ENCODE data around the gene HOXB5. TPM values are rescaled to one million over a fixed set of nuclear protein-coding genes. Genes with fewer than 3 reads are reported as not detected.

HOXB5 gene
- total RNA-seq, 1 experiment from 2014 or later, result not detected

- Mint-ChIP-seq H3K4me3 (no peak overlapping the region), H3K27ac (no peak overlapping the region), H3K27me3 (ENCODE audit: low read depth) (peaks cover 100% of the 10 kb centered on the region), H3K4me1 (peaks cover 5 to 22% of the 10 kb centered on the region in 2 experiments), H3K36me3 (ENCODE audit: insufficient read depth in 1 of 3, low read depth in 3 of 3) (no peaks in the 10 kb centered on the region), H3K9me3 (peaks cover 7 to 10% of the 10 kb centered on the region in 2 experiments; a peak in 3 of 5 replicates)
- Histone ChIP-seq H3K27me3 (ENCODE audit: insufficient read depth, low read length) (peaks cover 99% of the 10 kb centered on the region), H4K20me1 (ENCODE audit: control insufficient read depth, insufficient read depth, insufficient read length) (no peaks in the 10 kb centered on the region), H3K79me2 (ENCODE audit: insufficient read depth, low read length) (no peaks in the 10 kb centered on the region), H2AFZ (ENCODE audit: low read length) (no peak overlapping the region), H3K9ac (ENCODE audit: extremely low read depth, insufficient read length, low read length) (no peak overlapping the region), H4K5ac (ENCODE audit: insufficient read length, low read depth, low read length) (no peak overlapping the region), H2BK5ac (ENCODE audit: insufficient read length, low read length) (no peak overlapping the region), H3T11ph (ENCODE audit: low read length) (no peak overlapping the region), H3K14ac (ENCODE audit: insufficient read depth, low read length) (no peak overlapping the region), H3K18ac (ENCODE audit: insufficient read length, low read depth, low read length) (no peak overlapping the region), H3K23me2 (ENCODE audit: insufficient read length, low read depth, low read length, poor library complexity, severe bottlenecking) (no peaks in the 10 kb centered on the region), H3K27ac (ENCODE audit: insufficient read length, low read depth, low read length) (no peak overlapping the region), H3K56ac (ENCODE audit: insufficient read length, low read depth, low read length) (no peak overlapping the region), H2BK15ac (ENCODE audit: low read depth, low read length) (no peak overlapping the region), H3K4ac (ENCODE audit: low read depth, low read length) (no peak overlapping the region), H2AK5ac (ENCODE audit: insufficient read length, low read length) (no peak overlapping the region), H2BK20ac (ENCODE audit: low read depth, low read length, poor library complexity, severe bottlenecking) (no peak overlapping the region), H3K4me1 (ENCODE audit: insufficient read depth, low read length) (no peaks in the 10 kb centered on the region), H3K4me2 (ENCODE audit: insufficient read depth, insufficient read length, low read length) (no peak overlapping the region), H3K9me3 (ENCODE audit: control insufficient read depth, low read depth, low read length) (no peaks in the 10 kb centered on the region), H2BK12ac (ENCODE audit: insufficient read length, low read depth, low read length) (no peak overlapping the region), H3K23ac (ENCODE audit: insufficient read length, low read depth, low read length) (no peak overlapping the region), H4K8ac (replicated peaks; ENCODE audit: insufficient read length, low read depth, low read length) (no peak overlapping the region), H3K79me1 (ENCODE audit: insufficient read depth, low read depth, low read length, poor library complexity, severe bottlenecking) (no peaks in the 10 kb centered on the region), H2BK120ac (ENCODE audit: low read depth, low read length, poor library complexity, severe bottlenecking) (no peak overlapping the region), H4K91ac (ENCODE audit: insufficient read length, low read depth, low read length) (no peak overlapping the region)
- no peak for DNase-seq
- TF ChIP-seq CTCF (conservative IDR thresholded peaks at IDR 0.05), result no peak
Measured at GRCh38 chr17:48590607-48591161, 2.9 kb downstream of the HOXB5 start.
